Epidermal melanocyte (primary cell): ENCODE results near the gene MYL12B.
A peak's percentile ranks its signal among the peaks of the same experiment; 100 is the strongest.

Experiments used
- DNase-seq: peaks from one replicate; pipeline ENCODE4 v3.0.0; 2011; ENCODE audit warnings: low spot score; ENCODE audit not compliant: insufficient read length

Gene MYL12B

DNA sequence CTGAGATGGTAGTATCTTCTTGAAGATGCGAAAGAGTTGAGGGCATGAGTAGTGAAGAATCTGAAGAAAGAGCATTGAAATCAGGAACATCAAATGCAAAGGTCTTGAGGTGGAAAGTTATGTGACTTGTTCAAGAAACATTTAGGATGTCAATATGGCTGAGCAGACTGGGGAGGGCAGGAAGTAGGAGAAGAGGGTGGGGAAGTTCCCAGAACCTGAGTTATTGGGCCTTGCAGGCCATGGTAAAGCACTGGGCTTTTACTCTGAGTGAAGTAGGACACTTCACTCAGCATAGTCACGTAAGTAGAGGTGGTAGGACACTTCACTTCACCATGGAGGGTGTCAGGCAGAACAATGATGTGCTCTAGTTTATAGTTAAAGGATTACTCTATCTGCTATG, 26.1 kb upstream of the MYL12B start:
- no peak for DNase-seq

DNA sequence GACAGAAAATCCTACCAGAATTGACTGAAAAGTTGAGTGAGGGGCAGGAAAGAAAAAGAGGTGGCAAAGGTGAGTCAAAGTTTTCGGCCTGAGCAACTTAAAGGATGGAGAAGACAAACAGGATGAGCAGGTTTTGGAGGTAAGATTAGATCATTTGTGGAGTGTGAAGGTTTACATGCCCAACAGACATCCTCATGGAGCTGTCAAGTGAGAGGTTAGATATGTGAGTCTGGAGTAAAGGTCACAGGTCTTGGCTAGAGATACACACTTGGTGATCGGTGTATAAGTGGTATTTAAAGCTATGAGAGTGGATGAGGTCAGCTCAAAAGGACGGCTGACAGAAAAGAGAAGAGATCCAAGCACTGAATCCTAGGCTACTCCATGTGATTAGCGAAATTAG, 25.5 kb upstream of the MYL12B start:
- no peak for DNase-seq

DNA sequence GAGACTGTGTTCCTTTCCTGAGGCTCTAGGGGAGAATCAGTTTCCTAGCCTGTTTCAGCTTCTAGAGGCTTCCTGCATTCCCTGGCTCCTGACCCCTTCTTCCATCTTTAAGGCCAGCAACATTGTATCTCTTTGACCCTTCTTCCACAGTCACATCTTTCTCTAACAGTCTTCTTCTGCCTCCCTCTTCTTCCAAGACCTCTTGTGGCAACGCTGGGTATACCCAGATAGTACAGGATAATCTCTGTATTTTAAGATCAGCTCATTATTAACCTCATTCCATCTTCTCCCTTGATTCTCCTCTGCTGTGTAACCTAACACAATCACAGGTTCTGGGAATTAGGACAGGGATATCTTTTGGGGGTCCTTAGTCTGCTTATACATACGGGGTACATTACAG, 23.2 kb upstream of the MYL12B start:
- no peak for DNase-seq

DNA sequence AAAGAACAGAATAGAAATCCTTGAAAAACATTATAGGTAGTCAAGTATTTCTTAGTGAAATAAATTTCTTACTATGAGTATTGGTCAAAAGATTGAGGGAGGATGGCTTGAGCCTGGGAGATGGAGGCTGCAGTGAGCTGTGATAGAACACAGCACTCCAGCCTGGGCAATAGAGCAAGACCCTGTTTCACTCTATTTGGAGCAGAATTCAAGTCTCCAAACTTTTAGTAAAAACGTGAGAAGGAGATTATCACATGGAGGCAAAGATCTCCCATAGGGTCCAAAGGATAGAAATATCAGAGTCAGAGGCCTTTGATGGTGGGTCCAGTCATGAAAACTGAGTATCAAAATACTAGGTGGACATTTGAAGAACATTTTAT, 16.8 kb upstream of the MYL12B start:
- DNase-seq = no peak

DNA sequence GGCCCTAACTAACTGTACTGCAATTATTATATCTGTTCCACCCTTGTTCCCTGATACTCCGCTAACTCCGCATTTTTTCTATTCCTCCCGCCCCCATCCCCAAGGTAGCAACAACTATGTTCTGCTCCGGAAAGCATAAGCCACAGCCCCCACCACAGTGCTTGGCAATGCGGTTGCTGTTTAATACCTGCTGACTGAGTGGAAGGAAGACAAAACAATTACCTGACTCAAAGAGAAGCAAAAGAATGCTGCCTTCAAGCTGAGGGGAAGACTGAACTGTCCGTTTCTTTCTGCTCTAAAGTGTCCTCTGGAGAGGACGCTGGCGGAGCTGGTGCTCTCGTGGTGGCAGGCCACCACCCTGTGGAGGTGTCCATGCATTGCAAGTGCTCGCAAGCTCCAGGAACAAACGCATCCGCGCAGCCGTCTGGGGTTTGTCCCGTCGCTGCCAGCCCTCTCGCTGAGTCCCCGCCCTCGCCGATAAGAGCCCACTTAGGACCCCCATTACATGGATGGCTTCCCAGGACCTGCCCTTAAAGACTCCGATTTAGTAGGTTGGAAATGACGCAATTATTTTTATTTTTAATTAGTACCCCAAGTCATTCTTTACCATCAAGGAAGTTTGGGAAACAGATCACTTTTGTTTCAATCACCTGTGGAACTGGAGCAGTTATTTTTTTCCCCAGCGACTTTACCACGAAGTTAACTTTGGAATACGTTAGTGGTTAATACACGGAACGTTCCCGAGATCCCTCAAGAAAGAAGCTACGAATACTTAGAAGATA, 15.9 kb upstream of the MYL12B start:
- no peak for DNase-seq

DNA sequence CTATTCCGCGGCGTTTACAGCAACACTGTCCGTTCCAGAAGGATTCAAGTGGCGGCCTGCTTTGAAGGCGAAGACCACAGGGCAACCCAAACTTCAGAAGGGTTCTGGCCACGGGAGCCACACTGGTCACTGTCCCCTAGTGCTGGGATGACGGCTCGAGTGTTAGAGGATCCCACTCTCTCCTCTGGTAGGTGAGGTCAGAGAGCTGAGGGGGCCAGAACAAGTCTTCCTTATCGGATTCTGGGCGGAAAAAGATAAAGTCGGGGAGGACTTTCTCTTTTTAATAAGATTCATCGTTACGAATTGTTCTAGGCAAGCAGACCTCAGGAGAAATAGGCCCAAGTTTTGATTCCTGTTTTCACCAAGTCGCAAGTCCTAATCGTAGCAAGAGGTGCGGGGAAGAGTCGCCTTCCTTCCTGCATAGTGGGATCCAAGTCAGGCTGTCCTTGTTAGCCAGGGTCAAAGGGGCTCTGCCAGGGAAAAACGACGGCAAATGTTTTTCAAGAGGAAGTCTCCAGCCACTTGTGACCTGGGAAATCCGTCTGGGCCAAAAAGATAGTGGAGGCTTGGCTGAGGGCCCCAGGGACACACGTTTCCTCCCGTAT, 15.2 kb upstream of the MYL12B start:
- DNase-seq = no peak

DNA sequence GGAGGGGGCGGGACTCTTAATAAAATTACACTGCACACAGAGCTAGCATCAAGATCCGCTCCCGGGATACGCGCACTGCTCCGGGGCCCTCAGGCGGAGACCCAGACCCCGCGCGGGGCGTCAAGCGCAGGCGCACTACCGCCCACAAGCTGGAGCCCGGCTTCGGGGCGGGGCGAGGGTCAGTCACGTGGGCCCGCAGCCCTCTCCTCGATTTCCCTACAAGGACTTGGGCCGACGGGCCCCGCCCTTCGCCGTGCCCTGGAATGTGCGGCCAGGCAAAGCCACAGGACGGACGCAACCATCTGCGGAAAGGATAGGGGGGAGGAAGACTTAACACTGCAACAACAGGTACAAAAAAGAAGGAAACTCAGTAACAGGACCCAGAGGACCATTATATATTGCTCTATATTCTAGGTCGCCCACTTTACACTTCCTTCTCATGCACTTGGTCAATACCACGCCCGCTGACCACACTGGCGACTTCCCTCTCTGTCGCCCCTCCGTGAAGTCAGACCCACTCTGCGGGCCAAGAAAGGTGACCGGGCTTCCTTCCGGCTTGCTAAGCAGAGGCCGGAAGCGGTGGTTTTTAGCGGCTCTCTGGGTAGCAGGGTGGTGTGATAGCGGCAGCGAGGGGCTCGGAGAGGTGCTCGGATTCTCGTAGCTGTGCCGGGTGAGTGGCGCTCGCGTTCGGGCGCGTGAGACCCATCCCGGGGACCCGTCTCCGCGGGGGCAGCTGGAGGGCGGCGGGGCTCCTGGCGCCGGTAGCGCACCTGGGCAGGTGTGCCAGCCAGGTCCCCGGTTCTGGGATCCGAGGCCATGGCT, 14.5 kb upstream of the MYL12B start, which contains the start of gene MYL12A:
TSS of gene MYL12A (plus strand) at position 562 of the 822 bp plus-strand sequence. CDS start 5,447 bp downstream, outside the sequence.
- DNase-seq = peak; percentile 66

DNA sequence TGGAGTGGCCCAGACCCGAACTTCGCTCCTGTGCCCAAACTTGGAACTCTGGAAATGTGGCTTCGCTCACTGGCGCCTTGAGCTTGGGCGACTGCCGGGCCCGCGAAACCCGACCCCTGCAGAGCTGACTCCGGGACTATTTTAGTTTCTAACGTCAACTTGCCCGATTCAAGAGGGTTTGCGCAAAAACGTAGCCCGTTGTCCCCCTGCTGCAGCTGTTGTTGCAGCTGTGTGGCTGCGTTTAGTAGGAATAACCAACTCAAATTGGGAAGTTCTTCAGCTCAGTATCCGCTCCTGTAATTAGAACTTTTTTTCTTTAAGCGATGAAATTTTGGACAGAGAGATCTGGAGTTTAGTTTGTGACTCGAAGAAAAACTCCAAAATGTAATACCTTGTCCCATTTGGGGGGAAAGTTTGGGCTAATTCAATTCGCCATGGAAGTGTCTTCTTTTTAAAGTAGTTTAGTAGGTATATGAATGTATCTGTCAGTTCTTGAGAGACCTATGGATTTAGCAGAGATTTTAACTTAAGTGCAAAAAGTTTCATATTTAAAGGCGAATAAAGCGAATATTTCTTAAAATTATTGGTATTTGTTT, 13.8 kb upstream of the MYL12B start:
- no peak for DNase-seq

DNA sequence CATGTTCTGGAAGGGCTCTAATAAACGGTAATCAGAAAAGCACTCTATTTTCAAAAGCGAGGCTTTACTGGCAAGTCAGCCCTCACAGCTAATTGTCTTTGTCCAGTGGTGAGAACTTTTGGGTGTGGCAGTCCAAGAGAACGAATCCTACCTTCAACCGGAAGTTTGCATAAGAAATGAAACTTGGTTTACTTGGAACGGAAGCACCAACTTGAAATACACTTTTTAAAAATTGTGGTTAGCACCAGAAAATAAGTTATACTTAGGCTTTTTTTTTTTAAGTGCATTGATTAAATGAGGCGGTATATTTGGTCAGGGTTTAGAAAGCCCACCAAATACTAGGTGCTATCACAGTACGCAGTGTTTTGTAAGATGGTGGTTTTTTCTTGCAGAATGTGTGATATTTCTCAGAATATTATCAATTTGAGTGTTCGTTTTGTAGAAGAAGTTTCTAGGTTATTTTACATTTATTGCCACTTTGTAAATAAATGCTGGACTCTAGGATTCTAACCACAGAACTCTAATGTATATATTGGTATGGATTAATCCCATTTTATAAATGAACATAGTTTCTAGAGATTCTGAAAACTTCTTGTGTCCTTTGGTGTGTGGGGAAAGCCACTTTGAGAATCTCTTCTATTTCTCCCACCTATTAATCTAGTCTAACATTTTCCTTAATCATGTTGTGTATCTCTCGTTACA, 13.1 kb upstream of the MYL12B start:
- no peak for DNase-seq

DNA sequence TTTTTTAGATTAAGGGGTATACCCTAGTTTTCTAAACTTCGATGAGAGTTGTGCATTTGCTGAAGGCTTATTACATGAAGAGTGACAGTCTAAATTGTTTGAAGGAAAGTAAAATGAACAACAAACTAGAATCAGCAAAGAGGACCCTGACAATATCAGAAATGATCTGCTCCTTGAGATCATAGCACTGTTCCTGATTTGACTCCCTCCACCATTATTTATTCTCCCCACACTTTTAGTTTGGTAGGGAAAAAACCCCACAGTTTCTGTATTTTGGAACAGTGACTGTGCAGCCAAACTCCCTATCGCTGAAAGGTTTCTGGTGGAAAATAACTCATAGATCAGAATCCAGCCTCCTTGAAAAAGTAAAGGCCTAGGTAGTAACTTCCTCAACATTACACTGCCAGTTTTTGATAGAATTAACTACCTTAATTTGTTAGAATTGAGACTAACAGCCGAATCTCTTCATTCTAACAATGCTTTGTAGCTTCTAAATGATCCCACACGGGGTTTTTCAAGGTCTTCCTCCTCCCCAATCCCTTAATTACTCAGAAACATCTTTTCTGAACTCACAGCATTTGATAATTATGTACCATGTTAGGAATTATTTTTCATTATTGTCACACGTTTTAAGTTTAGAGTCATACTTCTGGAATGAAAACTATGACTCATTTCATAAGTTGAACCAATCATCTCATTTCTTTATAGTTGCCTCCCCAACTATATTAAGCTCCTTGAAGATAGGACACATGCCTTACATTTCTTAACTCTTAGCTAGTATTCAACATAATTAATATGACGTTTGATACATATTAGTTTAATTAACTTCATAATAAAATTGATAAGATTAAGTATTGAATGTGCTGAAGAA, 11.5 kb upstream of the MYL12B start:
- DNase-seq = no peak

DNA sequence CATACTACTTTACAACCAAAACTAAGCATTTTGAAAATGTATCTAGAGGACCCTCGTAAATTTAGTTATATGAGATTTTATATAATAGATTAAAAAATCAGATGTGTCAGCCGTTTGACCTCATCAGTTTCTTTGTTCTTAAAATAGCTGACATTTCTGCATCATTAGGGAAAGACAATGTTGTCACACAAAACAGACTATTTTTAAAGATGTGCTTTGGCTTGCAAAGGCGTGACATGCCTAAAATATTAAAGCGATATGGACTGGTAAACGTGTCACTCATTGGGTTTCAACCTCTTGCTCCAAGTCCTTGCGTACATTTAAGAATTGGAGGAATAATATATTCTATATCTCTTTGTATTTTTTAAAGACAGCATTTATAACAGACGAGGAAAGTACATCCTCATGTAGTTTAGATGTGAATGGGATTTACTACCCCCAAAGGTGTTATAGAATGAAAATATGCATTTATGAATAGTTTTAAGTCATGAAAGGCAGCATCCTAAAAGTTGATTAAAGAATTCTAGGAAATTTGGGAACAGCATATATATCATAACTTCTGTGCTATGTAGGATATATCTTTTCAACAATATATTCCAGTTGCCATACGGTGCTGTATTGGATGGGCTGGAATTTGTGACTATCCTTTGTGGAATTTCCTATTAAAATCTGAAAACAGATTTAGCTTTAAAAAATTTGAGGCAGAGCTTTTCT, 10.5 kb upstream of the MYL12B start:
- no peak for DNase-seq

DNA sequence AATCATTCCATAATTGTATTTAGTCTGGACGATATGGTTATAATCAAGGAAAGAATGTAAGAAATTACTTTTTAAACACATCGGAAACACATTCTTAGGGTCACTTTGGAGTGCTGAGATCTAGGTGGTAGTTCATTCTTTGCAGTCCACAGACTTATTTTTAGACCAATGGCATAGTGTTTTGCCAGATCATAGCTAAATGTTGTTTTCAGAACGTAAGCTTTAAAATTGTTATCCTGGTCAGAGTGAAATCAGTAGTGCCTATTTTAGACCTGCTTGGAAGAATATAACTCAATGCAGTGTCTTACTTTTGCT, 10.0 kb upstream of the MYL12B start:
- no peak for DNase-seq

DNA sequence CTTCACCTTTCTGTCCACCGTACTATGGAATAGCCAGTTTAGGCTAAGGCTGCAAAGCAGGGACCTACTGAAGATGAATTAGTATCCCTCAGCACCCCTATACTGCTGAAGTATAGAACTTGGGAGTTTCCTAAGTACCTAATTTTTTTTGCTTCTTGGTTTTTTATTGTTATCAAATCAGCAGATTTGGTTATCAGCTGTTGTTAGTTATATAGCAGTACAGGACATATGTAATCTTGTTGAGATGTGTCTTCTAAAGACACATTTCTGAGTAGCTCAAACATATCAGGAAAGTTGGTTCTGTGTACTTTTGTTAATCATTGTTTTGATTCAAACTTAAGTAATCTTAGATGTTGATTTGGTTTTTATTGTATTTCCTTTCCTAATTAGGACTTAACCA, 9.1 kb upstream of the MYL12B start:
- no peak for DNase-seq

DNA sequence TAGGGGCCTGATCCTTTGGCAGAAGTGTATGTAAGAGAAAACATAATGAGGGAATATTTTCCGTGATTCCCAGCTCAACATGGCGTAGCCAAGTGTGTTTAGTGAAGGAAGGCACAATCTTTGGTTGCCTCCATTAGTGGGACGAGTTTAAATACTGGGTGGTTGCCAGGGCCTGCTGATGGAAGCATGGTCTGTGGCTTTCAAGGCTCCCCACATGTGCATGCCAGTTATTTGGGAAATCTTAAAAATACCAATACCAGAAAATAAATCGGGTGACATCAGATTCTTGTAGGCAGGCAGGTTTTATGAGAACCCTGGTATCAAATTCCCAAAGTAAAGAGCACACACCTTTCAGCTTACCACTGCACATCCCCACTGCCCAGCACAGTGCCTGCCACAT, 7.2 kb upstream of the MYL12B start:
- no peak for DNase-seq

DNA sequence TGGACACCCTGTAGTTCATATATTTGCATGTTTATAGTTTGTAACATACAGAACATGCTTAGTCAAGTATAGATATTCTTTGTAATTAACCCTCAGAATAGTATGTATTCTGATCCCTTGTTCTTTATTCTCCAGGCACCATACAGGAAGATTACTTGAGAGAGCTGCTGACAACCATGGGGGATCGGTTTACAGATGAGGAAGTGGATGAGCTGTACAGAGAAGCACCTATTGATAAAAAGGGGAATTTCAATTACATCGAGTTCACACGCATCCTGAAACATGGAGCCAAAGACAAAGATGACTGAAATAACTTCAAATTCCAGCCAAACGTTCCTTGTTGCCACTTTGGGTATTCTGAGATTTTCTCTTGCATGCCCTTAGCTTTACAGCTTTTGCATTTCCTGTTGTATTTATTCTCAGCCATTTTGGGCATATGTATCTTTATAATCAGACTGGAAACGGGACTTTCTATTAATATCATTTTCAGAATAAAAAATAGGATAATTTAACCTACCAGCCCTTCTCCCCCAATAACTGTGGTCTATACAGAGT, 6.2 kb upstream of the MYL12B start:
- no peak for DNase-seq

DNA sequence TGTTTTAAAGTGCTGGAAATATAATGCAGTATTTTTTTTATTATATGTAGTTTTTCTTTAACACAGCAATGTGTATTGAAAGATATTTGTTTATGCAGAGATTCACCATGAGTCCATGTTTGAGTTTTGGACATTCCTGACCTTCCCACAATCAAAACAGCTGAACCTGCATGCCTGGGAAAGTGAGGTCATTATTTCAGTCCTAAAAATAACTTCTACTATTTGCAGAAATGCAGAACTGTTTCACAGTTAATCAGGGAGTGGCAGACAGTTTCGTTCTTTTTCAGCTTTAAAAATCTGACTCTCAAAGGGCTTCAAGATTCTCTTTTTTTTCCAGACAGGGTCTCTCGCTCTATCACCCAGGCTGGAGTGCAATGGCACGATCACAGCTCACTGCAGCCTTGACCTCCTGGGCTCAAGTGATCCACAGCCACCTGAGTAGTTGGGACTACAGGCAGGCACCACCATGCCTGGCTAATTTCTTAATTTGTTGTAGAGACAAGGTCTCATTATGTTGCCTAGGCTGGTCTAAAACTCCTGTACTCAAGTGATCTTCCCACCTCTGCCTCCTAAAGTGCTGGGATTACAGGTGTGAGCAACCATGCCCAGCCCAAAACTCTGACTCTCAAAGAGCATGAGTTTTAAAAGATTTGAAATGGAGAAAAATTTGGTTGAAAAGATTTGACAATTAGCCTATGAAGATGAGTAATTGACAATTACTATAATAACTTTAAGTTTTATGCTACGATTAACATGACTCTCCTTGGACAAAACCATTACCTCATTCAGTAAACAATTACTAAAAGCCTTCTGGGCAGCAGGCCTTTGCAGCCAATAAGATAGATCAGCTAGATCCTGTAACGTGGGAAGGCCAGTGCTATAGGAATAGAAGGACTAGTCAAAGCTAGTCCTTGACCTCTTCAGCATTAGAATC, 5.0 kb upstream of the MYL12B start:
- DNase-seq = no peak

DNA sequence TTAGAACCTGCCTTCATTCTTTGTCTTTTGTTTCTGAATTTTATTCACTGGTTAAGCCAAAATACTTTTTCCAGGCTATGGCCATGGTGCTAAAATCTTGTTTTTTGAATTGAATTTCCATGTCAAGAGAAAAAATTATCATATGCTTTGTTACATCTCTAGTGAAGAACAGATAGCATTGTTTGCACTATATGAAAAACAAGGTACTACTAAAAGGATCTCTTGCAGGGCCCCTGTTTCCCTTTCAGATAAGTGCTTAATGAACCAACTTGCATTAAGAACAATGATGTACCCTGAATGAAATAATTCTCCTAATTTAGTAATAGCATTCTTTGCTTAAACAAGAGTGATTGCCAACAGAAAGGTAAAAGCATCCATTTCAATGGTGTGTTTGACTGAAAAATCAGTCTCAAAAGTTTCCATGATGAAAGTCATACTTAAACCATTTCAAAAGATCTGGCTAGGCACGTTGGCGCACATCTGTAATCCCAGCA, 4.3 kb upstream of the MYL12B start:
- DNase-seq = no peak

DNA sequence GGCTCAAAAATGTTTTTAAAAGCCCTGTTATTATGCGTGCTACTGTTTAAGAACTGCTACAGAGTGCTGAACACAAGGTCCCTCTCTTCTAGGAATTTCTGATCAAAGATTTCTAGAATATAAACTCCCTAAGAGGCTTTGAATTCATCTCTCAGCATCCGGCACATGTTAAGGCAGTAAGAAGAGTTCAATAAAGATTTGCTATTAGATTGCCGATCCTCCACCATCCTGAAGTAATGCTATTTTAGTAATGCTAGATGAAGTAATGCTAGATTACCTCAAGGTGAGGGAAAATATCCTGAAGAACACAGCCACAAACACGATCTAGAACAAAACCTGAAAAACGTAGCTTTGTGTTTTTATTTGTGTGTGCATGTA, 949 bp upstream of the MYL12B start:
- DNase-seq = no peak
